ENCODE results near the gene FAM53A. TPM values are rescaled to one million over a fixed set of nuclear protein-coding genes. Genes with fewer than 3 reads are reported as not detected.
"Not testable (repeated sequence)": the region's sequence is repeated elsewhere in the genome, so short reads cannot be mapped to it uniquely, and the experiment has no call there.

The FAM53A gene
- polyA plus RNA-seq, 3 donors, result 1.1 to 1.7 (median 1.3) TPM

DNA sequence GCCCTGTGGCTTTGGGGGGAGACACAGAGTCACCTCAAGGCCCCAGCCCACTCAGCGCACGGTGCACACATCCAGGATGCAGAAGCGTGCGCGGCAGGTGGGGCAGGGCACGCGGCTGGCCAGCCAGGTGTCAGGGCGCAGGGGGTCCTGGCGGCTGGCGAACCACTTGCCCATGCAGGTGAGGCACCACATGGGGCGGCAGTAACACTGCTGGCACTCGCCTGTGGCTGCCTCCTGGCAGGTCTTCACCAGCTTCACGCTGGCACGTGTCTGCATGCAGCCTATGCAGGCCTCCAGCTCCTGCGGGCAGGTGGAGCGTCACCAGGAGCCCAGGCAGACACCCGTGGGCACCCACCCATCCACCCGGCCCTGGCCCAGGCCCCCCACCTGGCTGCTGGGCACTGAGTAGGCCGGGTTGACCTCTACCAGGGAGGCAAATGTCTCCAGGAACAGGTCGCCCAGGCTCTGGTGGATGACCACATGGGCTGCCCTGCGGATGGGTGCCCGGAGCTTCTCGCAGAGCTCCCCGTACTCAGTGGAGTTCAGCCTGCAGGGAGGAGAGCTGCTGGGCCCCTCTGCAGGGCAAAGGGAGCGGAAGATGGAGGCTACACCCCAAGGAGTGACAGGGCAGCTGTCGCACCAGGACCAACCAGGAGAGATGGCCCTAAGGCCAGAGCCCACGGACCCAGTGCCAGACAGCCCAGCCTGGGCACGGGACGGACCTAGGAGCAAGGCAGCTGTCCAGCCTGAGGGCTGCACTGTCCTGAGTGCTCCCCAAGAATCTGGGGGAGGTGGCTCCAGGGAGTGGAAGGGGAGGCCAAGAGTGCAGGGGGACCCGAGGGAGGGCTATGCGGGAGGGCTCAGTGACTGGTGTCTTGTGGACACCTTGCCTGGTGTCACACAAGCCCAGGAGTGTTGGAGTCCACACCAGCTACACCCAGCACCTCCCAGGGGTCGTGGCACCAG lies 33.3 kb upstream of the FAM53A start:
- no peak for DNase-seq (ENCODE audit: low read depth in 3 of 3, low spot score in 2 of 3)

- DNase-seq (ENCODE audit: low read depth in 3 of 3, low spot score in 2 of 3), result no peak
Observed at GRCh38 chr4:1716065-1716945, 32.2 kb upstream of the FAM53A start.

- no peak for DNase-seq (ENCODE audit: low read depth in 3 of 3, low spot score in 2 of 3)
Observed at GRCh38 chr4:1715002-1715758, 31.1 kb upstream of the FAM53A start.

- no peak for DNase-seq (ENCODE audit: low read depth in 3 of 3, low spot score in 2 of 3)
Observed at GRCh38 chr4:1714303-1715001, 30.3 kb upstream of the FAM53A start.

DNA sequence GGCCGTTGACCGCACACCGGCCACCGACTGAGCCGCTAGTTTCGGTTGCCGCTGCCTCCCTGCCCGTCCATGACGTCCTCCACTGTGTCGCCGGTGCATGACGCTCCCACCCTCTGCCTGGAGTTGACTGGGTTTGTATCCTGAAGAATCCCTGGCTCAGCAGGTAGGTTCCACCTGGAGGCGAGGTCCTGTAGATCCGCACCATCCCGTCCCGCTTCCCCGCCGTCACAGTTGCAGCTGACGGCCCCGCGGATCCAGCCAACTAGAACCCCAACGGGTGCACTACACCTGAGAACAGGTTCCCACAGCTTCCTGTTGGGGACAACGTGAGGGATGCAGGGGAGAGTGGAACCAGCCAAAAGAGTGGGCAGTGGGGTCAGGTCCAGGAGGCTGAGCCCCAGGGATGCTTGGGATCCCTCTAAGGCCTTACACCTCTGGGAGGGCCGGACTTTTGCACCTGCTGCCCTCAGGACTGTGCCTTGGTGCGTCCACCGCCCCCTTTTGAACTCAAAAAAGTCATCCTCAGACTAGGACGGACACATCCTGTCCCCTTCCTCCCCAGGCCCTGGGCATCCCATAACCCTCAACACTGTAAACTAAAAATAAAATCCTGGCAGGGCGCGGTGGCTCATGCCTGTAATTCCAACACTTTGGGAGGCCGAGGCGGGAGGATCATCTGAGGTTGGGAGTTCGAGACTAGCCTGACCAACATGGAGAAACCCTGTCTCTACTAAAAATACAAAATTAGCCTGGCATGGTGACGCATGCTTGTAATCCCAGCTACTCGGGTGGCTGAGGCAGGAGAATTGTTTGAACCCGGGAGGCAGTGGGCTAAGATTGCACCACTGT lies 29.1 kb upstream of the FAM53A start:
- no peak for DNase-seq (ENCODE audit: low read depth in 3 of 3, low spot score in 2 of 3)

DNA sequence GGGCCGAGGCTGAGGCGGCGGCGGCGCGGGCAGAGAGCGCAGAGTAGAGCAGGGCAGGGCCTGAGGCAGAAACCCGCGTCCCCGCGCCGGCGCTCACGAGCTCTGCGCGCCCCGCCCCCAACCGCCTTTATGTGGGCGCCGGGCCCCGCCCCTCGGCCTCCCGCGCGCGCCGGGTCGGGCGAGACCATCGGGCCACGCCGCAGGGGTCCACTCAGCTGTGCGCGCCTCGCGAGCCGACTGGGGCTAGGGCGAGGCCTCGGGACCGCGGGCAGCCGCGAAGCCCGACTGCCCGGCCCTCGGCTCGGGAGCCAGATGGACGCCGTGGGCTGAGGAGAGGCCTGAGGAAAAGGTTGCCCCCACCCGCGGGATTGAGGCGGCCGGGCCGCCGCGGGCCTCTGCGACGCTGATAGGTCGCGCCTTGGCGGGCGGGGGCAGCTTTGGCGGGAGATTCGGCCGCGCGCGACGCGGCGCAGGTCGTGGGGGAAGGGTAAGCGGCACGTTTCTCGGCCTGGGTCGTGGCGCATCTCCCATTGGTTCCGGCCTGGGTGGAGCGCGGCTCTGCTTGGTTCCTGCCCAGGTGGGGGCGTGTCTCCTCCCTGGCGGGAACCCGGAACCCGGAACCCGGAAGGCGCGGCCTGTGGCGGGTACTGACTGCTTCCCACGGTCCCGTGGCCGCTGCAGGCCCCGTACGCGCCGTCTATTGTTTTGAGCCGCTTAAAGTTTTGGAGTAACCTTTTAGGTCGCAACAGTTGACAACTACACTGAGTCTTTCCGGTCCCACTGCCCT lies 28.3 kb upstream of the FAM53A start, which contains the start of gene SLBP:
TSS of gene SLBP (minus strand) at position 104 of the 787 bp plus-strand sequence. CDS start 131 bp downstream, outside the sequence.
- DNase-seq (ENCODE audit: low read depth in 3 of 3, low spot score in 2 of 3), result peak; percentile 77 to 88 (median 78)

DNA sequence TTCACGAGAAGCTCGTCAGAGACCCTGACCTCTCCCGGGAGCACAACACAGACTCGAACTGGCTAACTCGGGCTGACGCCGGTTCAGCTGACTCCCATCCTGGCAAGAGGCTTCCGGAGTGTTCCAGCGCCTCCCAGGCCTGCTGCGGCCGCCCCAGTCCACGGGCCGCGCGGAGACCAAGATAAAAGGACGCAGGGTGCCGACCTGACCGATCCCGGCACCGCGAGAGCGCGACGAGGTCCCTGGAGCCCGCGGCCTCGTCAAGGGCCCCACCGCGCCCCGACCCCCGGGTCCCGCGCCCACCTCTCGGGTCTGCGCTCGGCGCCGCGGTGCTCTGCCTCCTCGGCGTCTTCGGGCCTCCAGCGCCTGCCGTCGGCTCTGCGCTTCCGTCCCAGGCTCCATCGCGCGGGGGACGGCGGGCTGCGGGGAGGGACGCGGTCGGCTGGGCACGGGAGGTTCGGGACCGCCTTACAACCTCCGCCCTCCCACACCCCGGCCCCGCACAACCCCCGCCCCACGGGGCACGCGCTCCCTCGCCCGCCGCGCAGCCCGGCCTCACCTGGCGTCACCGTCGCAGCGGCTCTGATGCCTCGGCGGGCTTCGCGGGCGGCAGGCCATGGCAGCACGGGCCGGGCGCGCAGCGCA lies 27.6 kb upstream of the FAM53A start:
- no peak for DNase-seq (ENCODE audit: low read depth in 3 of 3, low spot score in 2 of 3)

GRCh38 chr4:1711055-1711570 lies 27.0 kb upstream of the FAM53A start:
- DNase-seq (ENCODE audit: low read depth in 3 of 3, low spot score in 2 of 3), result no peak

- DNase-seq (ENCODE audit: low read depth in 3 of 3, low spot score in 2 of 3), result no peak
Observed at GRCh38 chr4:1708581-1708980, 24.5 kb upstream of the FAM53A start.

GRCh38 chr4:1706358-1706757 lies 22.2 kb upstream of the FAM53A start:
- DNase-seq (ENCODE audit: low read depth in 3 of 3, low spot score in 2 of 3), result no peak

DNA sequence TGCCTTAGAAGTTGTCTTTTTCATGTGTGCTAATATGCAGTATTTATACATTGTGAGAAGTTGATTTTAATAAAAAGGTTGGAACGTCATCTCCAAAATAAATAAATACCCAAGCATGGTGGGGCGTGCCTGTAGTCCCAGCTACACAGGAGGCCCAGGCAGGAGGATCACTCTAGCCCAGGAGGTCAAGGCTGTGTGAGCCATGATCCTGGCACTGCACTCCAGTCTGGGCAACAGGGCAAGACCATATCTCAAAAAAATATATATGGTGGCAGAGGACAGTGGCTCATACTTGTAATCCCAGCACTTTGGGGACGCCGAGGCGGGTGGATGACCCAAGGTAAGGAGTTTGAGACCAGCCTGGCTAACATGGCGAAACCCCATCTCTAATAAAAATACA lies 21.6 kb upstream of the FAM53A start:
- no peak for DNase-seq (ENCODE audit: low read depth in 3 of 3, low spot score in 2 of 3)

DNA sequence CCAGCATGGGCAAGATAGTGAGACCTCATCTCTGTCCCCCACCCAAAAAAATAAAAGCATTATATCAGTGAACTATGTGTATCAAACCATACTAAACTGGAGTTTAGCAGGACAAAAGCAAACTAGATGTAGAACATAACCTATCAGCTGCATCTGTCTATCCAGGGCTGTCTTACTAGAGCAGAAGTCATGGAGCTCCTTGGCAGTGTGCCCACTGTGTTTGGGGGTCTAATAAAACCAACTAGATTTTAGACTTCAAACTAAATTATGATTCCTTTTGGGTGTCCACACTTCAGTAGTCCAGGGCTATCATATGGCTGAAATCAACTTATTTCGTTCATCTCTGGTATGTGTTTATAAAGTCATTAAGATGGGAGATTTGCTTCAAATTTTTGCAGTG lies 19.8 kb upstream of the FAM53A start:
- DNase-seq (ENCODE audit: low read depth in 3 of 3, low spot score in 2 of 3), result no peak

DNA sequence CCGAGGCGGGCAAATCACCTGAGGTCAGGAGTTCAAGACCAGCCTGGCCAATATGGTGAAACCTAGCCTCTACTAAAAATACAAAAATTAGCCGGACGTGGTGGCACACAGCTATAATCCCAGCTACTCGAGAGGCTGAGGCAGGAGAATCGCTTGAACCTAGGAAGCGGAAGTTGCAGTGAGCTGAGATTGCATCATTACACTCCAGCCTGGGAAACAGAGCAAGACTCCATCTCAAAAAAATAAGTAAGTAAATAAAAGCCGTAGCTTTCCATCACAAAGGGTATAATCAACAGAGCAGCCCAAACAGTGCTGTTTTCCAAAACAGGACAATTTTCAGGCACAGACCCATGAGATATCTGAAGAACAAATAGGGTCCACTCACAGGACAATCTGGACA lies 17.6 kb upstream of the FAM53A start:
- DNase-seq (ENCODE audit: low read depth in 3 of 3, low spot score in 2 of 3), result not testable (repeated sequence)

GRCh38 chr4:1695913-1696312 lies 11.8 kb upstream of the FAM53A start:
- DNase-seq (ENCODE audit: low read depth in 3 of 3, low spot score in 2 of 3), result no peak

DNA sequence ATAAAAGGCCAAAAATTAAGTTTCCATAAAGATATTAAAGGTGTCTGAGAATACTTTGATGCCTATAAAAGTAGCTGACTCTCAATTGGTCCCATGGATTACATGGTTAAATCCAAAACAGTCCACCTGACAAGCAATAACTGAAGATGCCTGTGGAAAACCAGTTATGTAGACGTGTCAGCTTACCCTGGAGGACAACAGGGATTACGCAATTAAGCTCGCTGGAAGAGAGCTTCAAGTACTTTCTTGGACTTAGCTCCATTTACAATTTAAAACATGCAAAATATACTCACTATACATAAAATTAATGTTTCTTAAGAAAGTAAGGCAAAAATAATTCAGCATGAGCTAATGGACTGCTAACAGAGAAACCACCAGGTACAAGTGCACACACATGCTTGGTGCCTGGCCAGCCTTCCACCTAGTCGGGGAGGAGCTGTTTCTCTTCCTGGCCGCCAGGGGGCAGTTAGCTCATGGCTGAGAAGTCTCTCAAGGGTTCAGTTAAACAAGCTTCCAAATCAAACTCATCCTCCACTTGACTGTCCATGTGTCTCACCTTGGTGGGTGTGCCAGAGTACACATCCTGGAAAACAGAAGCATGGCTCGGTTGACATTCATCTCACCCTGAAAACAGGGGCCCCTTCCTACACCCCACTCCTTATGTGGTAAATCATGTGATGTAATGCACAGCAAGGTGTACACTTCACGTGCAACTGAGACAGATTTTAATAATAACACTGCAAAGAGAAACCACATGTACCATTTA lies 9.2 kb upstream of the FAM53A start:
- DNase-seq (ENCODE audit: low read depth in 3 of 3, low spot score in 2 of 3), result no peak

GRCh38 chr4:1691737-1692373 lies 7.7 kb upstream of the FAM53A start:
- DNase-seq (ENCODE audit: low read depth in 3 of 3, low spot score in 2 of 3), result no peak

Data from right renal cortex interstitium (tissue), 3 donors.